KG1 (cell line): ENCODE results near the gene ITSN1.
"Not testable (repeated sequence)": the region's sequence is repeated elsewhere in the genome, so short reads cannot be mapped to it uniquely, and the experiment has no call there.

Source experiments
- DNase-seq: peaks from one replicate; lab custom pipeline; 2025; lab: John Stamatoyannopoulos, UW

ITSN1 gene

DNA sequence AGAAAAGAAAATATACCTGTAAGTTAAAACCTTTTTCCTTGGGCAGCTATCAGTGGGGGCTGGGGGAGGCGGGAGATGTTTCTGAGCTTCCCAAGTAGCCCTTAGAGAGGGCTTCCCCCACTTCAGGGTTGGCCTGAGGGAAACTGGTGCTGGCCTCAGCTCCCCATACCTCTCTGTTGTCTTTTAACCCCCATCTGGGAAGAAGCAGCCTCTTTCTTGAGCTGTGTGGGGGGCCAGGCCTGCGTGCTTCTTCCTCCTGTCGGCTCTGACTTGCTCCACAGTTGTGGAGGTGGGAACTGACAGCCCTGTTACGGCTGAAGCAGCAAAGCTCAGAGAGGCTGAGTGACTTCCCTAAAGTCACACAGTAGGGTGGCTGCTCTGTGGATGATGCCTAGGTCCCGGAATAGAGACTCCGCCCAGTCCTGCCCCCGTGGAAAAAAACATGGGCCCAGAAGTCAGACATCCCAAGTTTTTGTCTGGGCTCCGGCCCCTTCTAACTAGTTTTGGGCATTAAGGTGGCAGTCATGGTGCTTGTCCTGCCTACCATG, 218.1 kb downstream of the ITSN1 start:
- no peak for DNase-seq

DNA sequence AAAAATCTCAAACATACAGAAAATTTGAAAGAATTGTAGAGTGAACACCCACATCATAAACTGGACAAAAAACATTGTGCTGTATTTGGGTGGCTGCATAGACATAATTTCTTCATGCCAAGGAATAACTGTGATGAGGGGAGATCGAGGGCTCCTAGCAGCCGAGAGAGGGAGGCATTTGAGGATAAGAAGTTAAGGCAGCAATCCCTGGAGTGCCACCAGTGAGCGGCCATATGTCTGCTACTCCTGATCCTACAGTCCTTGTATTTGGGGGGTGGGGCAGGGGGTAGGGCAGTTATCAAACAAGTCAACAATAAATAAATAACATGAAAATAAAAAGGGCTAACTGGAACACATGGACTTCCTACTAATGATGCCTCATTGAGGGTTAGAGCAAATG, 218.8 kb downstream of the ITSN1 start:
- no peak for DNase-seq

DNA sequence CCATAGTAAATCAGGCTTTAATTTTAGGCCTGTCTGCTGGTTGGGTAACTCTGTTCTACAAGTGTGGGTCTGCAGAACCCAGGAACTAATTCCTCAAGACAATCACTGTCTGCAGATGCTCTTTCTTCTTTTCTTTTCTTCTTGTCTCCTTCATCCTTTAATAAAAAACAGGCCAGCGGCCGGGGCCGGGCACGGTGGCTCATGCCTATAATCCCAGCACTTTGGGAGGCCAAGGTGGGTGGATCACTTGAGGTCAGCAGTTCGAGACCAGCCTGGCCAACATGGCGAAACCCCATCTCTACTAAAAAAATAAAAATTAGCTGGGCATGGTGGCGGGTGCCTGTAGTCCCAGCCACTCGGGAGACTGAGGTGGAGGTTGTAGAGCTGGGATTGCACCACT, 220.9 kb downstream of the ITSN1 start:
- DNase-seq = not testable (repeated sequence)

DNA sequence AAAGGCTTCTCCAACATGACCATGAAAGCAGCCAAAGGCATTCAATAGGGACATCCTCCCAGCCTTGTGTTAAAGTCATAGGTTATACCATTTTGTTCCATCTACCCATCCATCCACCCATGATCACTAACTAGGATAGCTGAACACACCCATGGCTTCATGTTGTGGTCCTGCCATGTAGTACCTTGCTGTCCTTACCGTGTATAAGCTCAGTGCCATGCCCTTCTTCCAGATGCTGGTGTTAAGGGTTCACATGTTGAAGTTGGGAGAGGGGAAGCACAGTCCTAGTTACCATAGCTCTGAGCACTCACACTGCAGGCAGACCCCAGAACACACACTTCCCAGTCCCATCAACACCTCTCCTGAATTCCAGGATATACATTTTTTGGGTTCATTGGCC, 221.8 kb downstream of the ITSN1 start:
- no peak for DNase-seq

DNA sequence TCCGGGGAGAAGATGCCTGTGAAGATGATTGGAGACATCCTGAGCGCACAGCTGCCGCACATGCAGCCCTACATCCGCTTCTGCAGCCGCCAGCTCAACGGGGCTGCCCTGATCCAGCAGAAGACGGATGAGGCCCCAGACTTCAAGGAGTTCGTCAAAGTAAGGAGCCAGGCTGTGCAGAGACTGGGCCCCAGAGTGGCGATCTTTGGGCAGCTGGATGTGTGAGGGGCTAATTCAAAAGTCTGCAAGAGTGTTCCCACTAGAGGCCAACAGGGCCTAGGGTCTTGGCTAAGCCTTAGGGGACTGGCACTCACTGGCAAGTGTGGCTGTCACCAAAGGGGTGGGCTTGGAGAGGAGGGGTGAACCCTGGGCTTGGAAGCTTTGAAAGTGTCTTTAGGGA, 222.9 kb downstream of the ITSN1 start:
- no peak for DNase-seq

DNA sequence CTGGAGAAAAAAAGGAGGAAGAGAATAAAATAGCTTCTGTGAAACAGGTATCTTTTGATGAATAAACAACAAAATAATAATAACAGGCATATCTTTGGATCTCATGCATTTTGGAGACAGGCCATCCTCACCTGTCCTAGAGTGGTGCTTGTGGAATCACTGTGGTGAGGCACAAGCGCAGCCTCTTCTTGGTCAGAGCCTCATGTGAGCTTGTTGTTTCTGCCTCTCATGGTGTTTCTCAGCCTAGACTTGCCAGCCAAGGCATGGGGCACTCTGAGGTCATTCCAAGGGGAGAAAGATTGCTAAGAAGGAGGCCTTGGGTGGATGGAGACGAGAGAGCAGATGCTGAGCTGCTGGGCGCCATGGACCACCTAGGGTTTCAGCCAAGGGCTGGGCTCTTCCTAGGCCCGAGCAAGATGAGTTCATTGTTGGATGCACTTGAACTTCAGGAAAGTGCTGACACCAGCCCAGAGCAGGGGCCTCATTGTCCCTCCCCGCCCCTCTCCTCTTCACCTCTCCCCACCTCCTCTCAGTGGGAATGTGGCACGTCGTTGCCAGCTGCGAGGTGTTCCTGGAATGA, 223.8 kb downstream of the ITSN1 start:
- DNase-seq = no peak

DNA sequence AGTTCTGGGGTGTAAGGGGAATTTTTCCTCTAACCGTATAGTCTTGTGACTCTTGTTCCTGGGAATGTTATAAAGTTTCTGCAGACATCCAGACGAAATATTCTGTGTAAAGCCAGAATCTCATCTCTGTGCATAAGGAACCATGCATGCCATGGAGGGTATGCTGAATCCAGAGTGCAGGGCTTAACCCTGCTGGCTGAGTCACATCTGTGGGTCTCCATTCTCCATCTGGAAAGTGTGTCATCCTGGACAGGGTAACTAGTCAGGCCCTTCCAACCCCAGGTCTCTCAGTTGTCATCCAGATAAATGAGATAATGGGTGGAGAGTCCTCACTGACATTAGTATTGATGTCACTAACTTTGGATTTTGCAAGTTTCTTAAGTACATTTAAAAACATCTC, 224.5 kb downstream of the ITSN1 start:
- DNase-seq = no peak

DNA sequence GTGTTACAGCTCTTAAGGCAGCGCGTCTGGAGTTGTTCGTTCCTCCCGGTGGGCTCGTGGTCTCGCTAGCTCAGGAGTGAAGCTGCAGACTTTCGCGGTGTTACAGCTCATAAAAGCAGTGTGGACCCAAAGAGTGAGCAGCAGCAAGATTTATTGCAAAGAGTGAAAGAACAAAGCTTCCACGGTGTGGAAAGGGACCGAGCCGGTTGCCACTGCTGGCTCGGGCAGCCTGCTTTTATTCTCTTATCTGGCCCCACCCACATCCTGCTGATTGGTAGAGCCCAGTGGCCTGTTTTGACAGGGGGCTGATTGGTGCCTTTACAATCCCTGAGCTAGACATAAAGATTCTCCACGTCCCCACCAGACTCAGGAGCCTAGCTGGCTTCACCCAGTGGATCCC, 225.6 kb downstream of the ITSN1 start:
- not testable (repeated sequence) for DNase-seq

DNA sequence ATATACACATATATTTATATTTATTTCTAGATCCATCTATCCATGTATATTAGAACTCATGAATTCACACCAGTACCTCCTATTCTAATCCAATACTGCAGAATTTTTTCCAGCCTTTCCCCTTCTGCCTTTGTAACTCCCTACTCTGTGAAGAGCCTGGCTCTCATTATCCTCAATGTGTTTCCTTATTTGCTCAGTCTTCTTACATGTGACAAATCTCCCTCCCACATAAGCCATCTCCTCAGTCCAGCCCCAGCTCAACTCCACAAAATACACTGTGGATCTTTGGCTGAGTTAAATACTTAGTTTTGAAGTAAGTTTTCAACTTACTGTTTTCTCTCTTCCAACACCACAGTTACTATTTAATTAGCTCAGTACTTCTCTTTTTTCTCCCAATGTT, 227.6 kb downstream of the ITSN1 start:
- no peak for DNase-seq

DNA sequence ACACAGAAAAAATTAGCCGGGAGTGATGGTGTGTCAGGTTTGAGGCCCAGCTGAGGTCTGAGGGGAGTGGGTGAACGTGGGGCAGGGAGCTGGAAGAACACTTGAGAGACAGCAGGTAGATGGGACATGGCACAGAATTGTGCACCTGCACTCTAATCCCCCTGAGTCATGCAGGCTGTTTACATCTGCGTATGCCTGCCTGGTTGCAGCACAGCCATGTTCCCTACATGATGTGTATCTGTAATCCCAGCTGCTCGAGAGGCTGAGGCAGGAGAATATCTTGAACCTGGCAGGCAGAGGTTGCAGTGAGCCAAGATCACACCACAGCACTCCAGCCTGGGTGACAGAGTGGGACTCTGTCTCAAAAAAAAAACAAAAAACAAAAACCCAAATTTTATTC, 228.5 kb downstream of the ITSN1 start:
- DNase-seq = no peak

DNA sequence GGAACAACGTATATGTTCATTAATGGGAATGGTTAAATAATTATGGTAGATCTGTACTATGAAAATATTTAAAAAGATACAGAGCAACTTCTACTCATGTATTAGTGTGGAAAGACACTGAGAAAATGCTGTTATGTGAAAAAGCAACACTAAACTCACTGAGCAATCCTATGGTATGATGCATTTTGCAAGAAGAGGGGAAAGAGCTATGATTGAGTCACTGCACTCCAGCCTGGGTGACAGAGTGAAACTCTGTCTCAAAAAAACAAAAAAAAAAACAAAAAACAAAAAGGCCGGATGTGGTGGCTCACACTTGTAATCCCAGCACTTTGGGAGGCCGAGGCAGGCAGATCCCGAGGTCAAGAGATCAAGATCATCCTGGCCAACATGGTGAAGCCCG, 228.9 kb downstream of the ITSN1 start:
- no peak for DNase-seq

DNA sequence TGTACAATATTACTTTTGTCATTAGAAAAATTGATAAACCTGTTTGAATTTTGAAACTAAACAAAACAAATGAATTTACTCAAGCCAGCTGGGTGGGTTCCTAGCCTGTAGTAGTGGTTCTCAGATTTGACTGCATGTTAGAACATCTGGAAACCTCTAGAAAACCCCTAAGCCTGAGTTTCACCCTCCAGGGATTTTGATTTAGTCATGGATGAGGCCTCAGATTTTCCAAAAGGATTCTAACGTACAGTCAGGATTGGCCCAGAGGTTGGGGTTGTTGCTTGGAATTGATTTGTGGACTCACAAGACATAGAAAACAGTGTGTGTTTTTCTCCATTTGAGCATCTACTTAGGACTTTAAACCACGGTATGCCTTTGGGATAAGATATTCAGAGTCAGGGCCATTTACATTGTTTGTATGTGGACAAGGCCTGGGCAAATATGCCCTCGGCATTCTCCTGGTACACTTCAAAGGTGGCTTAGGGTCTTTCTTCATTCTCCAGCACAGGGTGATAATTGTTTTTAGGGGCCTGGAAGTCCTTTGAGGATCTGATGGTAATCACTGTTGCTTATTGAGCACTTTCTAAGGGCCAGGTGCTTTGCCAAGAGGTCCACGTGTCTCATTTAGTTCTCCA, 230.7 kb downstream of the ITSN1 start:
- no peak for DNase-seq

DNA sequence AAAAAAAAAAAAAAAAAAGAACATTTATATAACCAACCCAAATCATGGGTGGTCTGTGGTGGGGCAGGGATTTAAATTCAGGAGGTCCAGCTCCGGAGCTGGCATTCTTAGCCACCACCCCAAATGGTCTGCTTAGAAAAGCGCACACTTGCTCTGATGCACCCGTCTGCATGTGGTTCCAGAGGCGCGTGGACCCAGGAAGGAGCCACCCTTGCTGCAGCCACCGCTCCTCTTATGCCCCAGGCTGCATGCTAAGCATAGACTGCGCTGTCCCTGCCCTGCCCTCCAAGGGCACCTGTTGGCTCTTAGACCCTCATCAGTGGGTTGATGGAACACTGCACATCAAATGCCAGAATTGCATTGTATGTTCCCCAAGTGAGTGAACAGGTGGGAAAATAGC, 231.9 kb downstream of the ITSN1 start:
- no peak for DNase-seq

DNA sequence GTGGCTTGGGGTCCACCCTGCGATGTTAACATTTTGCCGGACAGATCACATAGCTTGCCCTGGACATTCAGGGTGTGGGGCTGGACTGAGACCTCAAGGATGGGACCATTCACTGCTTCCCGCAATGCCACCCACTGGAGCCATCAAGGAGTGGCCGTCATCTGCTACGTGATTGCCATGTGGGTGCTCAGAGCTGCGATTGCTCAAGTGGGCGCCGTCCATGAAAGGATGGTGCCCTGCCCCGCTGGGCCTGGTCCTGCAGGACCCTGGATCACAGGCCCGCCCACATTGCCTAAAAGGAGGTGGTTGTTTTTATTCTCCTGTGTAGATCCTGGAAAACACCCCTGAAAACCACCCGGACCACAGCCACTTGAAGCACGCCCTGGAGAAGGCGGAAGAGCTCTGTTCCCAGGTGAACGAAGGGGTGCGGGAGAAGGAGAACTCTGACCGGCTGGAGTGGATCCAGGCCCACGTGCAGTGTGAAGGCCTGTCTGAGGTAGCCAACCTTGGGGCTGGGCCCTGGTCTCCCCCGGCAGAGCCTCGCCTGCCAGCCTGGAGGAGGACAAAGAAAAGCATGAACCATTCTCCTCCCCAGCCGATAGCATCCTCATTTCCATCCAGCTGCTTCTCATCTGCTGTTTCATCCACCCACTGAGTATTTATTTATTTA, 232.9 kb downstream of the ITSN1 start:
- DNase-seq = no peak

DNA sequence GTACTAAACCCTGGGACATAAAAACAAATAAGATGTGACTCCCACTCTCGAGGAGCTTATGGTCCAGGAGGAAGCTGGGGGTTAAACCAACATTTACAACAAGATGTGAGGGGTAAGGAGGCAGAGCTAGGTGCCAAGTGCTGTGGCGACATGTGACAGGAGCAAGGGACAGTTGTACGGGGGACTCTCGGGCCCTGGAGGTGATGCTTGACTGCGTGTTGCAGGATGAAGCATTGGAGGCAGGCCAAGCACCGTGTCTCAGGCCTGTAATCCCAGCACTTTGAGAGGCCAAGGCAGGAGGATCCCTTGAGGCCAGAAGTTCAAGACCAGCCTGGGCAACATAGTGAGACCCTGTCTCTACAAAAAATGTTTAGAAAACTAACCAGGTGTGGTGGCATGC, 236.5 kb downstream of the ITSN1 start:
- no peak for DNase-seq

DNA sequence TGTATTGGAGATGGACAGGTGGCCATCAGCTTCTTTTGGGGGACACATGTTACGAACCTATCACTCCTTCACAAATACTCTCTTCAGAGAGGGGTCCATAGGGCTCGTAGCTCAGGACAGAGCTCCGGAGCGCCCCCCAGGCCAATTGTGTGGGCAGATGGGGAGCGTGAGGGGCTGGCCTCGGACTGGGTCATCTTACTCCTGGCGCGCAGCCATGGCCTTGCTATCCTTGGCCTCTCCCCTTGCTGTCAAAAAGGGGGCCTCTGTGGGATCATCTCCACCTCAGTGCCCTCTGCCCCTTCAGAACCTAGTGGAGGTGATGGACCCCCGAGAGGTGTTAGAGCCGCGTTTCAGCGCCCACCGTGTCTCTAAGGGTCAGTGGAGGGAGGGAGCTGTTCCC, 238.3 kb downstream of the ITSN1 start:
- DNase-seq = no peak

DNA sequence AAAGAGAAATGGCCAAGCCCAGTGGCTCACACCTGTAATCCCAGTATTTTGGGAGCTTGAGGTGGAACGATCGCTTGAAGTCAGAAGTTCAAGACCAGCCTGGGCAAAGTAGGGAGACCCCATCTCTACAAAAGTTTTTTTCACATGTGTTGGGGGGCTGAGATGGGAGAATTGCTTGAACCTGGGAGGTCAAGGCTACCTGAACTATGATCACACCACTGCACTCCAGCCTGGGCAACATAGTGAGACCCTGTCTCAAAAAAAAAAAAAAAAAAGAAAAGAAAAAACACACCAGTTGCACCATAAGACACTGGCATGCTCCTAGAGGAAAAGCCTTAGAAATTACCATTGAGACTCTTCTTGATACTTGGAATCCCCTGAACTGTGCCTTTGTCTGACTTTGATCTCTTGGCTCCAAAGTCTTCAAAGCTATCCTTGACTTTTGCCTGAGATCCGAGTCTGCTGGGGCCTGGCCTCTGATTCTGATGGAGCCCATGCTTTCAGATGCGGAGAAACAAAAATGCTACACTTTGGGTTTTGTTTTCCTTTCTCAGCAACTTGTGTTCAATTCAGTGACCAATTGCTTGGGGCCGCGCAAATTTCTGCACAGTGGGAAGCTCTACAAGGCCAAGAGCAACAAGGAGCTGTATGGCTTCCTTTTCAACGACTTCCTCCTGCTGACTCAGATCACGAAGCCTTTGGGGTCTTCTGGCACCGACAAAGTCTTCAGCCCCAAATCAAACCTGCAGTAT, 239.6 kb downstream of the ITSN1 start:
- DNase-seq = no peak

DNA sequence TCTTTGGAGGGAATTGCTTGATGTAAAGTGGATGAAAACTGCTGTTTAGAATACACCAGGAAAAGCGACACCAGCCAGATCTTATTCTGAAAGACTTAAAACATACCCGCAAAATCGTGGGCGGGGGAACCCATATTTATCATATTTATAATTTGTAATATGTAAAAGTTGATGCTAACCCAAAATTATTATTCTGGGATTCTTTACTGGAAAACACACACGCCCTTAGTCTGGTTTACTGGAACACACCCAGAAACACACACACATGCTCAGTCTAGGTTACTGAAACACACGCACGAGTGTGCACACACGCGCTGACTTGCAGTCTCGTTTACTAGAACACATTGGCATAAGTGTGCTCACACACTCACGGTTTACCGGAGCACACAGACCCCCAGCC, 240.8 kb downstream of the ITSN1 start:
- DNase-seq = no peak

DNA sequence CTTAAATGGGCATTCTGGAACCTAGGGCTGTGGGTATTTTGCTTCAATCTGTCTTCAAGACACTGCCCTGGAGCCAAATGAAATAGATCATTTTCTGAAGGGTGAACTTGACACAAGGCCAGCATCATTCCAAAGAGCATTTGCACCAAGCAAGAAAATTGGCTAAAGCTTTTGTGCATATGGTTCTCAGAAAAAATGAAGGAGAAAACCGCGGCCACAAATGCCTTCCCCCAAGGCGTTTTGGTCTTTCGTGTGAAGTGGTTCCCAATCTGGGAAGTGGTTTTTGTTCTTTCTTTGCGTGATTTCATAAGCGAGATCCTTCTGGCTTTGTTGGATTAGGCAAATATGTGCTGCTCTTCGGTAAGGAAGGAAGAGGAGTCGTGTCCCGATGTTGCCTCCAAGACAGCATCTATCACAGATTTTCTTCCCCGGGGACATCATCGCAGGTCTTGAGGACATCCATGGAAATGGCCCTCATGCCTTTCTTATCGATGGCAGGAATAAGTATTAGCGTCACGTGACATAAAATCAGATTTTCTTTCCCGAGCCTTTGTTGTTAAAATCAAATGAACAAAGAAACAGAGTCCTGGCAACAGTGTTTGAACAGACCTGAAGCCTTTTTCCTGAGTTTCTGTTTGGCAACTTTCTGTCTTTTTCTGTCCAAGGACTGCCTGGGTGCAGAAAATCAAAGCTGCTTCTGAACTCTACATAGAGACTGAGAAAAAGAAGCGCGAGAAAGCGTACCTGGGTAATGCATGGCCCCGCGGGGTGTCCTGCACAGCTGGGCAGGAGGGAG, 242.3 kb downstream of the ITSN1 start:
- DNase-seq = no peak

DNA sequence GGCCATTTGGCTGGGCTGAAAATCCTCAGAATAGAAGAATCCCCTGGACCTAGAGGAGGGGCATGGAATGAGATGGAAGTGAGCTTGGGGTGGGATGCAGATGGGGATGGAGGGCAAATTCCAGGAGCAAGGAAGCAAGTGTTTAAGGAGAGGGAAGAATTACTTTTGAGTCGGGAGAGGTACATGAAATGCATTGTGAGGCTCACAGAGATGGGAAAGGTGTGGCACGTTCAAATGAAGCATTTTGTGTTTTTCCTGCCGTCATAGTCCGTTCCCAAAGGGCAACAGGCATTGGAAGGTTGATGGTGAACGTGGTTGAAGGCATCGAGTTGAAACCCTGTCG, 242.8 kb downstream of the ITSN1 start:
- DNase-seq = no peak

DNA sequence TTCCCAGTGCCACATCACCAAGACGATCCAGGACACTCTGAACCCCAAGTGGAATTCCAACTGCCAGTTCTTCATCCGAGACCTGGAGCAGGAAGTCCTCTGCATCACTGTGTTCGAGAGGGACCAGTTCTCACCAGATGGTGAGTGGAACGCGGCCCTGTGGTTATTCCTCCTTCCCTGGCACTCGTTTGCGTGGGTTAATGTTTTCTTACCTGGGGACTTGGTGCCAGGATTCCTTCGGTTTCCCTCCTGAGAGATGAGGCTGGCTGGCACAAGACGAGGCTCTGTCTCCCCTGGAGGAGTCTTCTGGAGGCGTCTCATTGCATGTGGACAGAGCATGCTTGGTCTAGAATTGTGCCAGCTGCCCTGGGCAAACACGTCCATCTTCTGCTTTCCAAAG, 244.0 kb downstream of the ITSN1 start:
- DNase-seq = no peak

DNA sequence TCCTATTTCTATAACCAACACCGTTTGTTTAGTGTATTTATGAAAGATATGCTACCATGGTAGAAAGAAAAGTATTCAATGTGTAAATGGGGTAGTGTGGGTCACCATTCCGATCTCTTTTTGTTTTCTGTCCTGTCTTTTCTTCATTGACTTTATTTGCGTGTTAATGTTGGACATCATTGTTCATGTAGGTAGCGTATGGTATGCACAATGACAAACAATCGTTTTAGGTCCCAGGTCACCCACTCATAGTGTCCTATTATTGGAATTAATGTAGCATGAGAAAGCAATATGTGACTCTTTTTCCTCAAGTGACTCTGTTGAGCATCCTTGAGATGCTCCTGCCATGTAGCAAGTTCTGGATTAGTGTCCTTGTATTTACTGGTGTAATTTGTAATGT, 247.9 kb downstream of the ITSN1 start:
- DNase-seq = no peak
